Activated CD8-positive, alpha-beta memory T cell treated with anti-CD3 and anti-CD28 coated beads for 36 hours (primary cell): ENCODE measurements around the gene RAD9A. TPM values are rescaled to one million over a fixed set of nuclear protein-coding genes. Genes with fewer than 3 reads are reported as not detected.

ENCODE experiments used
- CTCF ChIA-PET: fragments of 350-600 bp; sonication (Branson Sonifier 250); formaldehyde crosslinking; loops from one replicate; lab custom pipeline; 2021; ENCODE audit warnings: antibody characterized with exemption; lab: Charles Lee
- POLR2A ChIA-PET: fragments of 350-600 bp; sonication (Branson Sonifier 250); formaldehyde crosslinking; loops from one replicate; lab custom pipeline; 2021; ENCODE audit warnings: antibody characterized with exemption; lab: Charles Lee
- total RNA-seq, 2 experiments: library from RNA; stranded (reverse); gene quantifications; one replicate each; pipeline ENCODE4 v1.2.3, GENCODE V29; 2021

Gene RAD9A
- total RNA-seq, 2 experiments from 2014 or later: 35.2 to 37.4 TPM

DNA sequence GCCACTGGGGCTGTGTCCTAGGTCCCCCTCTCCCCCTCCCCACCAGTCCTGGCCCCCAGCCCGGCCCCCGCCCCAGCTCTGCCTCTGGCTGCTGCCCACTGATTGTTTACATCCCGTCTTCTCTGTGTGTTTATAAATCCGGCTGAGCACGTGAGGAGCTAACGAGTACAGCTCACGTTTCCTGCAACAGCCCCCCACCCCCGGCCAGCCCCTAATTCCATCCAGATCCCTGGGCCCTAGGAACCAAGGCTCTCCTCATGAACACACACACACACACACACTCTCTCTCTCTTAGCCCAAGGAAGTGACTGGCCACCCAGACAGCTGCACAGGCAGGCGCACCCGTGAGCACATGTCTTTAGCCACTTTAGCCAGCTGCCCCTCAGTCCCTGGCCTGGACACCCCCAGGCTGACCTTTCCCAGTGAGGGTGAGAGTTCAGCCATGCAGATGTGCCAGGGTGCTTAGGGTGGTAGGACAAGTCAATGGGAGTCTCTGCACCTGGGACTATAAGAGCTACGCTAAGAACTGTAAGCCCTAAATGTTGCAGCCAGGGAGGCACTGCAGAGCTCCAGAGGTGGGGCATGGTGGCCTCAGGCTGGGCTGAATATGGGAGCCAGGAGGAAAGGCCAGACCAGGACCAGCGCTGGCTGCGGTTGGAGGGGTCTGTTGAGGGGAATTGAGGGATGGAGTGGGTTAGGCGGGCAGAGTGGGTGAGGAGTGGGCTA, 21.3 kb upstream of the RAD9A start:
- ChIA-PET POLR2A (no interaction called here), CTCF (interaction anchor here (0.6 to 19.8 kb wide), 9 partner anchors 9 to 550 kb away, joined by 3 to 601 read pairs (median 3); partner anchors contain the start of genes POLD4 and RAD9A)

DNA sequence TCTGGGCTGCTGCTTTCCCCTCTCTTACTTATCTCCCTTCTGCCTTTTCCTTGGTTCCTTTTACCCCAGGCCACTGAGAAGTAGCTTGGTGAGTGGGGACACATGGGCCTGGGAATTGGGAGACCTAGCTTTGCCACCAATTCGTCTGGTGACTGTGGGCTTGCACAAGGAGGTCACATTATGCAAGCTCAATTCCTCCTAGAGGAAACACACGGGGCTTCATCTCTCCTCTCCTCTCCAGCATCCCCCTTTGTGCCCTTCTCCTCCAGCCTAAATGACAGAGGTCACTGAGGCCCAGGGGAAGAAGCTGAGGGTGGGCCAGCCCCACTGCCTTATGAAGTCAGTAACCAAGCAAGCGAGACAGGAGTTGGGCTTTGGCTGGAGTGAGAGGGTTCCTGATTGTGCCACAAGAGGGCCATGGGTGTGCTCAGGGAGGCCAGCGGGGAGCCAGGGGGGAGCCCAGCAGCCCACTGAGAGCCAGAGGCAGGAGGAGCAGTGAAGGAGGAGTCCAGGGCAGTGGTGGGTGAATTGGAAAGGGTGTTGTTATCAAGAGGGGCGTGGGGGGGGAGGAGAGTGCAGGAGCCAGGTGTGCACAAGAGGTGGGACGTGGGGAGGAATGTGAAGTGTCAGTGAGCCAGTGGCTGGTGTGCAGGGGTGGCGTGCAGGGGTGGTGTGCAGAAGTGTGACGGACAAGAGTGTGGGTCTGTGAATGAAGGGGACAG, 20.4 kb upstream of the RAD9A start:
- CTCF ChIA-PET: interaction anchor here (0.9 to 19.8 kb wide), 9 partner anchors 8 to 41 kb away, joined by 3 to 601 read pairs (median 3); partner anchors contain the start of genes POLD4 and RAD9A
- POLR2A ChIA-PET: no interaction called here

DNA sequence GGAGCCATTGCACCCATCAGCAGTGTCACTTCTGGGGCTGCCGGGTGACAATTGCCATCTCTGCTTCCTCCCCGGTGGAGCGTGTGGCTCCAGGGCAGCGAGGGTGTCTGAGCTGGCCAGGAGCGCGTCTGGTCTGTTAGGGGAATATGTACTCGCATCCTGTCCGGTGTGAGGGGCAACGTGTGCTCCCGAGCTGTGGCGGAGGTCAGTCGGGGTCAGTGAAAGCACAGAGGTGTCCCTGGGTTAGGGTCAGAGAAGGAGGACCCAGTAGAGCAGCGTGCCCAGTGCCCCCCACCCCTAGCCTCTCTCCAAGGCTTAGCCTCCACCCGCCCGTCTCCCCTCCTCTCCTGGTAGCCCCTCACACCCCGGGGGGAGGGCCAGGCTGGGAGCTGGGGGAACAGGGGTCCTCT, 19.9 kb upstream of the RAD9A start:
- ChIA-PET CTCF (interaction anchor here (0.9 to 19.8 kb wide), 5 partner anchors 11 to 40 kb away, joined by 3 to 601 read pairs (median 4); partner anchors contain the start of genes POLD4 and RAD9A), POLR2A (no interaction called here)

DNA sequence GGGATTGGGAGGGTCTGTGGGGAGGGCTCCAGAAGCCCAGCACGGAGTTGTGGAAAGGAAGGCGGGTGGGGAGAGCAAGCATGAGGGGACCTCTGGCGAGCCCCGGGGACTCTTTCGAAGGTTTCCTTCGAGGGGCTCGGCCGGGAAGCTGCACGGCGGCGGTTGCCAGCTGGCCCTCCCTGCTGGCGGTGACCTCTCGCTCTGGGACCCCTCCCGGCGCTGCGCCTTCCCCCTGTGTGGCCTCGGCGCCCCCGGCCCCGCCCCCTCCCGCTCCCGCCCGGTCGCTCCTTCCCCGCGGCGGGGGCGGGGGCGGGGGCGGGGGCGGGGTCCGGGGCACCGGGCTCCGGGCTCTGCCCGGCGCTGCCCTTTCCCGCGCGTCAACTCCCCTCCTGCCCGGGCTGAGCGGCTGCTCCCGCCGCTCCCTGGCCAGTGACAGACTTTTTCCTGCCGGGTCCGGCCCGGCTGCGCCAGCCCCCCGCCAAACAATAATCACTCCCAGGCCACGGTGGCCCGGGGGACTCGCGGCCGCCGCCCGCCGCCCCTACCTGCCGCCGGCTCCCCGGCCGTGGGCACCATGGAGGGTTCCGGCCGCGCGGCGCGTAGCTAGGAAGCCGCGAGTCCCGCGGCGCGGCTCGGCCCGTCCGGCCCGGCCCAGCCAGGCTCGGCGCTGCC, 19.3 kb upstream of the RAD9A start:
- ChIA-PET CTCF (interaction anchor here (0.6 to 19.8 kb wide), 4 partner anchors 10 to 40 kb away, joined by 4 to 601 read pairs (median 33); partner anchors contain the start of genes POLD4 and RAD9A), POLR2A (interaction anchor here (0.6 to 1.8 kb wide), 2 partner anchors 18 to 21 kb away, joined by 3 to 12 read pairs; partner anchors contain the start of gene POLD4)

DNA sequence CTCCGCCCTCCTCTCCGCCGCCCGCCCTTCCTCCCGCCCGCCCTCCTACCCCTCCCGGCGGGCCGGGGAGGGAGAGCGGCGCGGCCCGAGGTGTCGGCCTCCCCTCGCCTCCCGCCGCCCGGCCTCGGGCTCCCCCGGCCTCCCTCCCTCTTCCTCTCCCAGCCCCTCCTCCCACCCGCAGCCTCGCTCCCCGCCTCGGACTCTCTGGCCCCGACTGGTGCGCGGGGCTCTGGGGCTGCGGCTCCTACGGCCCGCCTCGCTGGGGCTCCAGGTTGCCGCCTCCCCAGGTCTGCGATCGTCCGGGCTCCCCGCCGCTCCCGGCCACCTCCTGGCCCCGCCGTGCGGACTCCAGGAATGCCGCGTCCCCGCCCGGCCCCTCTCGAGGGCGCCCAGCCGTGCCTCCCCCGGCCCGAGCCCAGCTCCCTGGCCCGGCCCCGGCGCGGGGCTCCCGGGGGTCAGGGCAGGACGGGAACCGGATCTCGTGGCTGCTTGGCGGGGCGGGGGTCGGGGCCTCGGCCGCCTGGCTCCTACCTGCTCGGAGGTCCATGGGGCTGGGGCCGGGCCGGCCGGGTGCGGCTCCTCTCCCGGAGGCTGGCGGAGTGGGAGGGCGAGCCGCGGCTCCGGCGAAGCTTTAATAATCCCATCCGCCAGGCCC, 18.7 kb upstream of the RAD9A start, which contains the start of gene CLCF1:
TSS of gene CLCF1 (minus strand) at position 606 of the 655 bp plus-strand sequence. CDS start at position 547, 59 bp downstream.
- POLR2A ChIA-PET: interaction anchor here (0.6 to 1.8 kb wide), 8 partner anchors 9 to 211 kb away, joined by 3 to 13 read pairs (median 4); partner anchors contain the start of genes GSTP1, POLD4, PPP1CA and PTPRCAP

DNA sequence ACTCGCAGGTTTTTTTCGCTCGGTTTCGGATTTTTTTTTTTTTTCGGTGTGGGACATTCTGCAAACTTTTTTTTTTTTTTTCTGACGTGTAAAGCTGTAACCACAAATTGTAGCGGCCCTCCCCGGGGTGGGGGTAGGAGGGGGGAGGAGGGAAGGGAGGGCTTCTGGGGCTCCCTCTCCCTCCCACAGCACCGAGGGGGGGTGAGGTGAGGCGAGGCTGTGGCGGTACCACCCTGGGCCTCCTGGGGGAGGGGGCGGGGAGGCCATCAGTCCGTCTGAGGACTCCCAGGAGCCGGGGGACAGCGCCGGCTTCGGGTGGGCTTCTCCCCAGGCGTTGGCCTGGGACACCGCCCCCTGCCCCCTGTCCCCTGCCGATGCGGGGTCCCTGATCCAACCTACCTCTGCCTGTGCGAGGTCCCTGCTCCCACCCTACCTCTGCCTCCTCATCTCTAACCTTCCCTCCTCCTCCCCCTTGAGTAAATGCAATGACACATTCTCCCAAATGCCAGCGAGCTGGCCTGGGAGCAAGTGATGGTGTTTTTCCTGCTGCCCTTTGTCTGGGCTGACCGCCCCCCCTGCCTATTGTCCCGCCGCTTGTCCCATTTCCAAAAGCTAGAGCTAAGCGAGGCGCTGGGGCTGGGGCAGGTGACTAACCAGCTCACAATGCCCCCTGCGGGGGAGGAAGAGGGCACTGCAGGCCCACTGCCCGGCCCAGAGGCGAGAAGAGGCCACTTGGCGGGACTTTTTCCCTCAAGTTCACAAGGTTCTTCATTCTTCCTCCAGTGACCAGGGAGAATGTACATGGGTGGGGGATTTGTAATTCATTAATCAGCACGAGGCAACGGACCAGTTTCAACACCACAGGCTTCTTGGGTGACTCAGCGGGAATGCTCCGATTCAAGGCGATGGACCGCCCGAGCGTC, 17.9 kb upstream of the RAD9A start:
- CTCF ChIA-PET: interaction anchor here (0.6 to 19.8 kb wide), 8 partner anchors 9 to 1268 kb away, joined by 3 to 601 read pairs (median 3); partner anchors contain the start of gene POLD4
- POLR2A ChIA-PET: interaction anchor here (0.7 to 1.8 kb wide), 7 partner anchors 9 to 210 kb away, joined by 3 to 13 read pairs (median 4); partner anchors contain the start of genes GSTP1, POLD4, PPP1CA and PTPRCAP

More for the DNA sequence above, 18.7 kb upstream of the RAD9A start, which contains the start of gene CLCF1:
- CTCF ChIA-PET: interaction anchor here (0.6 to 19.8 kb wide), 9 partner anchors 10 to 1267 kb away, joined by 3 to 601 read pairs (median 4); partner anchors contain the start of genes POLD4 and RAD9A

DNA sequence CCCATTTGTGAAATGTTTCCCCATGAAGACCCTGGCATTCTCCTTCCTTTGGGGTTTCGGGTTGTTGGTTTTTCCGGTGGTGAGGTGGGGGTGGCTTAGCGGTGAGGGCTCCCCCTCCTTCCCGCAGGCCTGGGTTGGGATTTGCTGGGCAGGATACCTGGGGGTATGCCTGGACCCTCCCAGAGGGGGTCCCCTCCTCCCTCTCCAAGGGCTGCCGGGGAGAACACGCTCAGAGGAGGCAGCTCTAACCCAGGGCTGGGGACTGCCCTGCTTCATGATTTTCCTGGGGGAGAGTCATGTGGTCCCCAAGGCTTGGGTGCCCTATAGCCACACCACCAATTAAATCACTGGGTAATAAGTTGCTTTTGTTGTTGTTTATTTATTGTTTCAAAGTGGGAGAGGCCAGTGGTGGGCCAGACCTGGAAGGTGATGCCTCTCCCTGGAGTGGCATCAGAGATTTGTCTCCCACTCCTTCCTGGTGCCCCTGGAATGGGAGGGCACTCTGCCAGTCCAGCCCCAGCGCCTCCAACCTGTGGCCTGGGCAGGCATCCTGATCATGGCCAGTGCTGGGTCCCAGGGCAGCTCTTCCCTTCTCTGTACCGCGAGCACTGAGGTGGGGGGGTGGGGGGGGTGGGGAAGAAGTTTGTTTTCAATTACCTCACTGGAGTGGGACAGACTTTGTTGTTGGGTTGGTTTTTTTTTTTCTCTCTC, 17.1 kb upstream of the RAD9A start:
- CTCF ChIA-PET: interaction anchor here (0.6 to 19.8 kb wide), 6 partner anchors 8 to 113 kb away, joined by 3 to 601 read pairs (median 5); partner anchors contain the start of gene POLD4

DNA sequence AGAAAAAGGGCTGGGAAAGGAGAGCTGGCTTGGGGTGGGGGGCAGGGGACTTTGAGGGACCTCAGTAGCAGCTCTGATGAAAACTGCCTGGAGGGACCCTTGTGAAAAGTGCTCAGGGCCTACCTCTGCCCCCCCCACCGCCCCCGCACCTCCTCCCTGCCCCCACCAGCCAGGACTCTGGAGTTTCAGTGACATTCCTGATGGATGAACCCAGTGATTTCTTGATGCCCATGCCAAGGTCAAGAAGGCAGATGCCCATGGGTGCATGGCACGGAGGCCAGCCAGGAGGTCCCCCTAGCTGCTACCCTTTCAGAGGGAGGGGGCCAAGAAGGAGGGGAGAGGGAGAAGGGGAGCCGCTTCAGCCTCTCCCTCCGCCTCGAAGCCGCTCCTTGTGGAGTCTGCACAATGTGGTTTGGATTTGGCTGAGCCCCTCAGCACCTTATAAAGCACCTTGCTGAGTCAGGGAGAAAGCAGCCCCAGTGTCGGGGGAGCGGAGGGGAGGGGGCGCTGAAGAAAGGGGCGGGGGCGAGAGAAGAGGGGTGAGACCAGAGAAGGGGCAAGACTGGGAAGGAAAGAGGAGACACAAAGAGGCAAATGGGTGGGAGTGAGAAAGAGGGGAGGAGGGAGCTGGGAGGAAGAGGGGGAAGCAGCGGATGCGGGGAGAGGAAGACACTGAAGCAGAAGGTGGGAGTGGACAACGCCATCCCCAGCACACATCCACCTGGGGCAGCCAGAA, 16.3 kb upstream of the RAD9A start:
- ChIA-PET CTCF (interaction anchor here (0.6 to 19.8 kb wide), 4 partner anchors 15 to 111 kb away, joined by 3 to 601 read pairs (median 5); partner anchors contain the start of gene POLD4), POLR2A (no interaction called here)

More for the DNA sequence above, 17.1 kb upstream of the RAD9A start:
- POLR2A ChIA-PET: no interaction called here

DNA sequence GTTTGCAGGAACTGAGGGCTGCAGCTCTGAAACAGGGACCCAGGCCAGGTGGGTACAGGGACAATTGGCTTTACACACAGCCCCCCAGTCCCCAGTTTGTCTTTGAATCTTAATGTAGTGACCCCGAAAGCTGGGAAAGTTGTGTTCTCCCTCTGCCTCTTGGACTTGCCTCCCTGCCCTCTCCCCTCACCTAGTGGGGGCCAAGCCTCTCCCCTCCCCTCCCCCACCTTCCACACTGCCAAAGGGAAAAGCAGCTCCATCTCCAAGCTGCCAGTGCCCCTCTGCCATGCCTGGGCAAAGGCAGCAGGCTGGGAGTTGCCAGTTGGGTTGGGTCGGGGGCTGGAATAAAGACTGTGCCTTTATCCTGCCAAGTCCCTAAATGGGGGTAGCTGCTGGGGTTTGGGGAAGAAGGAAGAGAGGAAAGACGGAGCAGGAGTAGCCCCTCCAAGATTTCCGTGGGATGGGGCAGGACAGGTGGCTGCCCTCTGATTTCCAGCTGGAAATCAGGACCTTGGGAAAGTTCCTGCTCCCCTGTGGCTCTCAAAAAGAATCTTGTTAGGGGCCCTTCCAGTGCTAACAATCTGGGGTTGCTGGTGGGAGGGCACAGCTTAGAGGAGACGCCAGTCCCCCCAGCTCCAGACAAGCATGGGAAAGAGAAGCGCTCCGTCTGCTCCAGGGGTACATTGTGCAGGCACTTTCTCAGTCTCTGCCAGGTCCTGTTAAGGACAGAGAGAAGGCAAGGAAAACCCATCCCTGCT, 15.5 kb upstream of the RAD9A start:
- ChIA-PET POLR2A (interaction anchor here (0.8 to 1.1 kb wide), 2 partner anchors 21 to 23 kb away, joined by 3 to 6 read pairs; partner anchors contain the start of gene POLD4), CTCF (interaction anchor here (1.0 to 19.8 kb wide), 5 partner anchors 10 to 59 kb away, joined by 4 to 601 read pairs (median 6); partner anchors contain the start of gene POLD4)

DNA sequence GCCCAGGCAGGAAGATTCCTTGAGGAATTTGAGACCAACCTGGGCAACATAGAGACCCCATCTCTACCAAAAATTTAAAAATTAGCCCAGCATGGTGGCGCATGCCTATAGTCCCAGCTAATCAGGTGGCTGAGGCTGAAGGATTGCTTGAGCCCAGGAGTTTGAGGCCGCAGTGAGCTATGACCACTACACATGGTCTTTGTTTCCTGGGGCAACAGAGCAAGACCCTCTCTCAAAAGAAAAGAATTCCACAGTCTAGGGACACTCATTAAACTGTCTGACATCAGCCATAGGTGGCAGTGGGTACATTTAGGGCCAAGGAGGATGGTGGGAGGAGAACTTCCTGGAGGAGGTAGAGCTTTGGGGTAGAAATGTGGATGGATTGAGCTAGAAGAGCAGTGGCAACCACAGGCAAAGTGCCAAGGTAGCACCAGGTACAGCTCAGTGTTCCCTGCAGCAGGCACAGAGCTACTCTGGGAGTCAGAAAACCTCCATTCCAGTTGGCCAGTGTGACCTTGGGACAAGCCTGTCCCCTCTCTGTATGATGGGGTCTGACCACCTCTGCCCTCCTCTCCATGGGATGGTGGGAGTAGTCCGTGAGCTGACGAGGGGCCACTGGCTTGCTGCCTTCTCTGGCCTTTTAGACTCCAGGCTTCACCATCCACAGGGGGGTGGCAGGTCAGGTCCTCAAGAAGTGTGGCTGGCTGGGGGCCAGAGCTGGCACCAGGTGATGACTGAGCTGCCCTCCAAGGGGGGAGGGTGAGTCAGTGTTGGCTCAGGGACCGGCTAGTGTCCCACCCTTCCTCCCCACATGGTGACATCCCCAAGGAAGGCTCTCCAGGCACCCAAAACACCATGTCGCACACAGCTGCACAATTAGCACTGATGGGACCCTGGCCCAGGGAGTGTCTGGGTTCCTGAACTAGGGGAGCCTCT, 14.6 kb upstream of the RAD9A start:
- CTCF ChIA-PET: interaction anchor here (0.6 to 19.8 kb wide), 6 partner anchors 8 to 60 kb away, joined by 3 to 601 read pairs (median 5); partner anchors contain the start of gene POLD4
- POLR2A ChIA-PET: interaction anchor here (0.6 to 1.1 kb wide), 4 partner anchors 9 to 33 kb away, joined by 3 to 7 read pairs (median 4); partner anchors contain the start of gene POLD4

DNA sequence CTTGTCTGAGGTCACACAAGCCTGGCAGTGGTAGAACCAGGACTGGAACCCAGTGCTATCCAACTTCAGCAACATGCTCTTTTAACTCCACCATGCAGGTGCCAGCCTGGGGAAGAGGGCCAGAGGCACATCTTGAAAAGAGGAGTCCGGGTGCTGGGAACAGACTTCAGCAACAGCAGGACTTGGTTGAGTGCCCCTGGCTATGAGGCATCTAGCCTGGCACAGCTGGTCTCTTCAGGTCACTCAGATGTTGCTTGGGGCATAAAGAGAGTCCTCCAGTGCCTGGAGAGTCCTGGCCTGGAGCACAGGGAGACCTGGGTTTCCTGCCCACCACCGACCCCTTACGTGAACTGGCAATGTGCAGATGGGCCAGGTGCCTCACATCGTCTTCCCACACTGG, 13.2 kb upstream of the RAD9A start:
- POLR2A ChIA-PET: no interaction called here
- CTCF ChIA-PET: interaction anchor here (2.1 to 19.8 kb wide), 2 partner anchors 20 to 34 kb away, joined by 6 to 601 read pairs; partner anchors contain the start of gene POLD4

DNA sequence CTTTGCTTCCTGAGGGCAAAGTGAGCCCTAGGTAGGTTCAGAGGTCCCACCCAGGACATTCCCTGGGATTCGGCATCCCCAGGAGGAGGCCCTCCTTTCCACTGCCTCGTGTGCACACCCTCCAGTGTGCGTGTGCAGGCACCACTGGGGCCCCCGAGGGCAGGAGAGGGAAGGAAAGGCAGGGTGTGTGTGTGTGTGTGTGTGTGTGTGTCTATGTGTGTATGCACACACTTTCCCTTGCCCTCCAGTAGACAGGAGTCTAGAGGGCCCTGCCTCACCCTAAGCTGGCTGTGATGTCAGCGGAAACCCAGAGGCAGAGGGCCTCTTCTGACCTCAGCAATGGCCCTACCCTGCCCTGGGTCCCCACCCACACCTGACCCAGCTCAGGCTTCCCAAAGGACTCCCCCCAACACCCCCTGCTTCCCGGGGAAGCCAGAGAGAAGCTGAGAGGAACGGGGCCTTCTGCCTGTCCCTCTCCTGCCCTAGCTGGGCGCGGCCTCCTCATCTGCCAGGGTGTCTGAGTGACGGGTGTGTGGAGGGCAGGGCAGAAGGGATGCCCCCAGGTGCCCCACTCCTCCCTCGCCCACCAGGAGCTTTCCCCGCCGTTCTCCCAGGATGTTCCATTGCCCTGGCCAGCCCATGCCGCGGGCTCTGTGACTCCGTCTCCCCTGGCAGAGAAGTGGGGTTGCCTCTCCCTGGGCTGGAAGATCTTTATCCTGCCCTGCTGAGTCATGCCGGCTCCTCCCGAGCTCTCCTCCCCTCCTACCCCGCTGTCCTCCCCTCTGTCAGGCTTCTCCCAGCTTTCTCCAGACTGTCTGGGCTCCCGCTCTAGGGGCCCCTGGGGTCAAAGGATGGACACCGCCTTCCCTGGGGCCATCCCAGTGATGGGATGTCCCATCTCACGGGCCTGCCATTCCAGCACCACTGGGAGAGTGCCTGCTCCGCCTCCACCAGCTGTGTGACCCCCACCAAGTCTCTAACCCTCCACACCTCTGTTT, 12.4 kb upstream of the RAD9A start:
- POLR2A ChIA-PET: no interaction called here
- CTCF ChIA-PET: interaction anchor here (0.8 to 19.8 kb wide), 3 partner anchors 9 to 21 kb away, joined by 3 to 601 read pairs (median 4); partner anchors contain the start of gene POLD4
